Forelimb muscle (tissue), 1 donor: ENCODE results near the gene DCAF17. TPM values are rescaled to one million over a fixed set of nuclear protein-coding genes. Genes with fewer than 3 reads are reported as not detected.
"Not testable (repeated sequence)": the region's sequence is repeated elsewhere in the genome, so short reads cannot be mapped to it uniquely, and the experiment has no call there.

ENCODE experiments used
- DNase-seq: peaks from one replicate; pipeline ENCODE4 v3.0.0-alpha.2; 2013; ENCODE audit warnings: low read depth
- polyA plus RNA-seq: library from polyadenylated mRNA; unstranded; fragments of 120-200 nt; gene quantifications from one replicate; pipeline ENCODE4 v1.2.1, GENCODE V29; 2013; ENCODE audit not compliant: insufficient read length

Gene DCAF17
- polyA plus RNA-seq, 1 donor: 14.7 TPM

GRCh38 chr2:171452773-171453172, 18.7 kb downstream of the DCAF17 start:
- no peak for DNase-seq

GRCh38 chr2:171459498-171459897, 25.5 kb downstream of the DCAF17 start:
- DNase-seq: no peak

GRCh38 chr2:171460537-171460936, 26.5 kb downstream of the DCAF17 start:
- no peak for DNase-seq

- no peak for DNase-seq
Measured at GRCh38 chr2:171469176-171469575, 35.1 kb downstream of the DCAF17 start.

- no peak for DNase-seq
Measured at GRCh38 chr2:171470129-171470528, 36.1 kb downstream of the DCAF17 start.

GRCh38 chr2:171475979-171476378, 42.0 kb downstream of the DCAF17 start:
- DNase-seq: no peak

- DNase-seq: no peak
Measured at GRCh38 chr2:171478345-171478744, 44.3 kb downstream of the DCAF17 start.

- no peak for DNase-seq
Measured at GRCh38 chr2:171479154-171479814, 45.3 kb downstream of the DCAF17 start.

GRCh38 chr2:171480908-171481307, 46.9 kb downstream of the DCAF17 start:
- DNase-seq: no peak

- DNase-seq: no peak
Measured at GRCh38 chr2:171482308-171482707, 48.3 kb downstream of the DCAF17 start.

GRCh38 chr2:171482877-171483276, 48.9 kb downstream of the DCAF17 start:
- no peak for DNase-seq

- no peak for DNase-seq
Measured at GRCh38 chr2:171483793-171484192, 49.8 kb downstream of the DCAF17 start.

GRCh38 chr2:171485116-171485515, 51.1 kb downstream of the DCAF17 start:
- no peak for DNase-seq

GRCh38 chr2:171487201-171487600, 53.2 kb downstream of the DCAF17 start:
- DNase-seq: no peak

- no peak for DNase-seq
Measured at GRCh38 chr2:171487803-171488259, 53.8 kb downstream of the DCAF17 start.

GRCh38 chr2:171490577-171490976, 56.6 kb downstream of the DCAF17 start:
- DNase-seq: no peak

- DNase-seq: no peak
Measured at GRCh38 chr2:171491292-171491691, 57.3 kb downstream of the DCAF17 start.

GRCh38 chr2:171492664-171493063, 58.6 kb downstream of the DCAF17 start:
- no peak for DNase-seq

GRCh38 chr2:171497664-171498063, 63.6 kb downstream of the DCAF17 start:
- not testable (repeated sequence) for DNase-seq

GRCh38 chr2:171505374-171505773, 71.3 kb downstream of the DCAF17 start:
- DNase-seq: no peak

- DNase-seq: no peak
Measured at GRCh38 chr2:171509945-171510731, 76.1 kb downstream of the DCAF17 start.

- no peak for DNase-seq
Measured at GRCh38 chr2:171512014-171512413, 78.0 kb downstream of the DCAF17 start.

GRCh38 chr2:171512683-171513195, 78.7 kb downstream of the DCAF17 start:
- no peak for DNase-seq
